ENCODE data around the gene TRAPPC8.

DNA sequence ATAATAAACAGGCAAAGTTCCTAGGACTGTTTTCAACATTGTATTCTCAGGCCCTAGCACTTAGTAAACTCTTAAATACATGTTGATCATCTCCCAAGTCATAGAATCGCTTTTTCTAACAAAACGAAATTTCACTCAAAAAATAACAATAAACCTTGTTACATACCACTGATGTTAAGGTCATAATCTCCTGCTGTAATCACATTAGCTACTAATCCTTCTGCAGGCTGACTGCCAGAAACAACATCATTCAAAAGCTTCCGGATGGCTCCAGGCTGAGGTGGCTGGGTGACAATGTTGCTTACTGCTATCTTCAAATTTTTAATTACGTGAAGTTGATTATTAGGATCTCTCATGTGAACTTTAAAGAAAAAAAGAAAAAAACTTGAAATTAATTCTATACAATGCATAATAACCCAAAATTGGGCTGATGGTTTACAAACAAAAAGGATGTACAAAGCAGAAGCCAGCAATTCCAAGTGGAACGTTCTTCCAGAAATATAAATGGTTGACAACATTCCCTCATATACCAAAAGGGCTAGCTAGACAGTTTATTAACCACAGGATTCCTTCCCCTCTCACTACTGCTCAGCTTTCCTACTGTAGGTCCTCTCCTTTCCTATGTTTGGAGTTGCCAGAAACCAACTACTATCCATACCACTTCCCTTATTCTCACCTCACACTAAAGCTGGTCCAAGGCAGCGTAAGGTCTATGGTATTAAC lies 11.6 kb downstream of the TRAPPC8 start:
- TF ChIP-seq, protein P1, sequence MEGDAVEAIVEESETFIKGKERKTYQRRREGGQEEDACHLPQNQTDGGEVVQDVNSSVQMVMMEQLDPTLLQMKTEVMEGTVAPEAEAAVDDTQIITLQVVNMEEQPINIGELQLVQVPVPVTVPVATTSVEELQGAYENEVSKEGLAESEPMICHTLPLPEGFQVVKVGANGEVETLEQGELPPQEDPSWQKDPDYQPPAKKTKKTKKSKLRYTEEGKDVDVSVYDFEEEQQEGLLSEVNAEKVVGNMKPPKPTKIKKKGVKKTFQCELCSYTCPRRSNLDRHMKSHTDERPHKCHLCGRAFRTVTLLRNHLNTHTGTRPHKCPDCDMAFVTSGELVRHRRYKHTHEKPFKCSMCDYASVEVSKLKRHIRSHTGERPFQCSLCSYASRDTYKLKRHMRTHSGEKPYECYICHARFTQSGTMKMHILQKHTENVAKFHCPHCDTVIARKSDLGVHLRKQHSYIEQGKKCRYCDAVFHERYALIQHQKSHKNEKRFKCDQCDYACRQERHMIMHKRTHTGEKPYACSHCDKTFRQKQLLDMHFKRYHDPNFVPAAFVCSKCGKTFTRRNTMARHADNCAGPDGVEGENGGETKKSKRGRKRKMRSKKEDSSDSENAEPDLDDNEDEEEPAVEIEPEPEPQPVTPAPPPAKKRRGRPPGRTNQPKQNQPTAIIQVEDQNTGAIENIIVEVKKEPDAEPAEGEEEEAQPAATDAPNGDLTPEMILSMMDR (IDR thresholded peaks at IDR 0.05), result no peak
- TF ChIP-seq POLR2A (IDR thresholded peaks at IDR 0.05; ENCODE audit: low read depth) (no peak), POLR2AphosphoS5 (IDR thresholded peaks at IDR 0.05) (no peak)

All from esophagus muscularis mucosa (tissue), 3 donors.